ENCODE data around the gene ULK4. TPM values are rescaled to one million over a fixed set of nuclear protein-coding genes. Genes with fewer than 3 reads are reported as not detected.
"Not testable (repeated sequence)": the region's sequence is repeated elsewhere in the genome, so short reads cannot be mapped to it uniquely, and the experiment has no call there.

The ULK4 gene
- polyA plus RNA-seq, 1 experiment: 1.6 TPM

- CTCF ChIA-PET: no interaction called here
- POLR2A ChIA-PET: no interaction called here
- no peak overlapping the region for H3K4me3 ChIP-seq (ENCODE audit: low read depth, low read length)
- no peaks in the 10 kb centered on the region for H3K36me3 ChIP-seq (ENCODE audit: control insufficient read depth, insufficient read depth, low read length)
- TF ChIP-seq CTCF (IDR thresholded peaks at IDR 0.05; ENCODE audit: insufficient read depth, low read depth, low read length): no peak
- no peaks in the 10 kb centered on the region for H3K27me3 ChIP-seq (ENCODE audit: control insufficient read depth, insufficient read depth, low read length)
- DNase-seq (ENCODE audit: low read depth): no peak
These were observed 389.8 kb downstream of the ULK4 start for GRCh38 chr3:41572092-41572491.

- H3K36me3 ChIP-seq (ENCODE audit: control insufficient read depth, insufficient read depth, low read length): no peaks in the 10 kb centered on the region
- H3K27me3 ChIP-seq (ENCODE audit: control insufficient read depth, insufficient read depth, low read length): no peaks in the 10 kb centered on the region
- DNase-seq (ENCODE audit: low read depth): no peak
- POLR2A ChIA-PET: no interaction called here
- no peak overlapping the region for H3K4me3 ChIP-seq (ENCODE audit: low read depth, low read length)
- no peak for TF ChIP-seq CTCF (IDR thresholded peaks at IDR 0.05; ENCODE audit: insufficient read depth, low read depth, low read length)
- CTCF ChIA-PET: interaction anchor here (0.9 kb wide), 1 partner anchor 171 kb away, joined by 3 read pairs; no protein-coding TSS in a partner anchor
These were observed 392.1 kb downstream of the ULK4 start for GRCh38 chr3:41569632-41570305.

- TF ChIP-seq CTCF (IDR thresholded peaks at IDR 0.05; ENCODE audit: insufficient read depth, low read depth, low read length): no peak
- DNase-seq (ENCODE audit: low read depth): no peak
- Histone ChIP-seq H3K27me3 (ENCODE audit: control insufficient read depth, insufficient read depth, low read length) (no peaks in the 10 kb centered on the region), H3K4me3 (ENCODE audit: low read depth, low read length) (no peak overlapping the region), H3K36me3 (ENCODE audit: control insufficient read depth, insufficient read depth, low read length) (no peaks in the 10 kb centered on the region)
- ChIA-PET CTCF (no interaction called here), POLR2A (no interaction called here)
These were observed 395.9 kb downstream of the ULK4 start for GRCh38 chr3:41565948-41566514.

- no peak for DNase-seq (ENCODE audit: low read depth)
- H3K4me3 ChIP-seq (ENCODE audit: low read depth, low read length): no peak overlapping the region
- ChIA-PET POLR2A (no interaction called here), CTCF (no interaction called here)
- no peak for TF ChIP-seq CTCF (IDR thresholded peaks at IDR 0.05; ENCODE audit: insufficient read depth, low read depth, low read length)
- no peaks in the 10 kb centered on the region for H3K27me3 ChIP-seq (ENCODE audit: control insufficient read depth, insufficient read depth, low read length)
- H3K36me3 ChIP-seq (ENCODE audit: control insufficient read depth, insufficient read depth, low read length): no peaks in the 10 kb centered on the region
These were observed 396.9 kb downstream of the ULK4 start for GRCh38 chr3:41565003-41565402.

GRCh38 chr3:41556245-41556644 is 405.7 kb downstream of the ULK4 start:
- H3K4me3 ChIP-seq (ENCODE audit: low read depth, low read length); H3K27me3 ChIP-seq (ENCODE audit: control insufficient read depth, insufficient read depth, low read length); DNase-seq (ENCODE audit: low read depth); CTCF ChIA-PET; POLR2A ChIA-PET; H3K36me3 ChIP-seq (ENCODE audit: control insufficient read depth, insufficient read depth, low read length): not testable (repeated sequence)

- ChIA-PET CTCF (no interaction called here), POLR2A (no interaction called here)
- TF ChIP-seq CTCF (IDR thresholded peaks at IDR 0.05; ENCODE audit: insufficient read depth, low read depth, low read length): no peak
These were observed 428.9 kb downstream of the ULK4 start for GRCh38 chr3:41532976-41533375.

More at GRCh38 chr3:41532976-41533375, 428.9 kb downstream of the ULK4 start:
- Histone ChIP-seq H3K36me3 (ENCODE audit: control insufficient read depth, insufficient read depth, low read length) (no peaks in the 10 kb centered on the region), H3K4me3 (ENCODE audit: low read depth, low read length) (no peak overlapping the region), H3K27me3 (ENCODE audit: control insufficient read depth, insufficient read depth, low read length) (no peaks in the 10 kb centered on the region)
- no peak for DNase-seq (ENCODE audit: low read depth)

Measured in BJ (cell line).